NCI-H69 (cell line): Measurements from ENCODE around the gene DLST.

Experiments
- DNase-seq: peaks from one replicate; lab custom pipeline; 2025; lab: John Stamatoyannopoulos, UW

Gene DLST

DNA sequence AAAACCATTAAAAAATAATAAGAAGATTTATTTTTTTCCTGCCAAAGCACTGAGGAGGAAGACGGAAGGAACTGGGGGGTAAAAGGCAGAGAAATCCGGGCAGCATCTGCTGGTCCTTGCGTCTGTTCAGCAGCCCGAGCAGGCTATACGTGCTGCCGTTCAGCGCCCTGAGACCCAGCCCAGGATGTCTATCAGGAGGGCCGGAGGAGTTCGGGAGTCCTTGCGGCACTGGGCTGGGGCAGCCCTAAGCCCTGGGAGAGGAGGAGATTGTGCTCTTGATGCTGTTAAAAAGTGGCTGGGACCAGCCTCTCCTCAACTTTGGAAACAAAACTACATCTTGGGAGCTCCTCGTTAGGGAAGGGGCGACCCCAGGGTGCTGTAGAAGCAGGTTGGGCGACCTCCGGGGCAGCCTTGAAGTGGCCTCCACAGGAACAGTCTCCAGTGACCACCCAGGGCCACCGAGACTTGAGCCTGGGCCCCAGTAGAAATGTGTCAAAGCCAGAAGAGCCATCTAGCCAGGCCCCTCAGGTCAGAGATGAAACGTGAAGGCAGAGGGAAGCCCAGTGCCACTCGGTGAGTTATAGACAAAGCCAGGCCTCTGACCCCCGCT lies 59.3 kb downstream of the DLST start:
- no peak for DNase-seq

DNA sequence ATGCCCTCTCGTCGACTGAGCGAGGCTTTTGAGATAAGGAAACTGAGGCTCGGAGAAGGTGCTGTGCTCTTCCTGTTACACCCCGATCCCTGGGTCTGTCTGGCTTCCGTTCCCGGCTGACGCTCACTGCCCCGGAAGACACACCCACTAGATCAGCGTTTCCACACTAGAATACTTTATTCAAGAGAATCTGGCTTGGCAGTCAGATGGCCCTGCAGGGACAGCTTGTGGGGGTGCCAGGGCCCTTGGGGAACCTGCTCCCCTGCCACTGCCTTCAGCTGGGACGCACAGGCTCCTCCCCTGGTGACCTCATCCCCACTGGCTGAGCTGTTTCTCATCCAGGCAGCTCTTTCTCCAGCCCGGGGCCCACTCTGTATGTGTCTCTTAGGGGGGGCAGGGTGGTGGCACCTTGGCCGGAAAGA lies 60.0 kb downstream of the DLST start:
- DNase-seq, result no peak

DNA sequence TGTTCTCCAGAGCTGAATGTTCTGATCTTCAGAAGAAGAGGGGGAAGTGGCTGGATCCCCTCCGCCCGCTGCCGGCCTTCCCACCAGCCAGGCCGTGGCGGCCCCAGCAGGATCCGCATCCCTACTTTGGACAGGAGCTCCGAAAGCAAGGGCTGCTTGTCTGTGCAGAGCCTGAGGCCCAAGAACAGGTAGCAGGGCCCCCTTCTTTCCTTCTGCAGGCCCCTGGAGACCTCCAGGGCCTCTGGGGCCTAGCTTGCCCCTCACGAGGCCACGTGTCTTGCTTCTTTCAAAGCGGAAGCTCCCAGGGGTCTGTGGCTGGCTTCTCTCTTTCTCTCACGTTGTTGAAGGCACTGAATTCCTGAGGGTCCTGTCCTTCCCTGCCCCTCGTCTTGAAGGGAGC lies 60.5 kb downstream of the DLST start:
- no peak for DNase-seq

DNA sequence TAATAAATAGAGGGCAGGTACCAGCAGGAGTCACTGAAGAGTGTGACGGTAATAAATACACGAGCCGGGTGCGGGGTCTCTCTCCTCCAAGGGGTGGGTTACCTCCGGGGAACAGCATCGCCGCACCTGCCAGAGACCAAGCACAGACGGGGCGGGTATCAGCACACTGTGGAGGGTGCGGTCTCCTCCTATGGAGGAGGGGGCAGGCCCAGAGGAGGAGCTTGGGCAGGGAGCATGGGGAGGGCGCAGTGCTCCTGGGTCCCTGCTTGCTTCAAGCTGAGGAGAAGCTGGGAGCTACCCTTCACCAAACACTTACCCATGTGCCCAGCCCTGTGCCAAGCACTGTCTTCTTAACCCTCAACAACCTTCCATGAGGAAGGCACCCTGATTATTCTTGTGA lies 60.9 kb downstream of the DLST start:
- DNase-seq, result no peak

DNA sequence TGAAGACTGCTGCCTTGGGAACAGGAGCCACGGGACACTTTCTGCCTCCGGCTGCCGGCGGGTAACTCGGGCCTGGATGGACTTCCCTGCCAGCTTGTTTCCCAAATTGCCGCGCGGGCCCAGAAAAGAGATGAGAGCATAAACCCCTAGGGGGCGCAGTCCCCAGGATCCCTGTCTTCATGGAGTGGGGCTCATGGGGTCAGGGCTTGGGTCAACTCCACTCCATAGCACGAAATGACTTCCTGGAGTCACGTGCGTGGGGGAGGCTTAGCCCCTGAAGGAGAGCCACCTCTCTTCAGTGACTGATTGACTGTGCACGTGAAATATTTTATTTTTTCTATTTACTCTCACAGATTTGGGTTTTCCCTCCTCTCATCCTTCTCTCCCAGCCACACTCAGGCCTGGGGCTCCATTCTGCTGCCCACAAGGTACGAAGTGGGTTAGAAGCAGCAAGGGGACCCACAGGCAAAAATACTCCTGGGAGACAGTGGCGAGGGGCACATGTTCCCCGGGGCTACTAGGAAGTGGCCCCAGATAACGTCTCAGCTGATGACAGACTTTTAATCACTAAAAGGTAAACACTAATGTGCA lies 63.6 kb downstream of the DLST start:
- DNase-seq, result peak; percentile 62

DNA sequence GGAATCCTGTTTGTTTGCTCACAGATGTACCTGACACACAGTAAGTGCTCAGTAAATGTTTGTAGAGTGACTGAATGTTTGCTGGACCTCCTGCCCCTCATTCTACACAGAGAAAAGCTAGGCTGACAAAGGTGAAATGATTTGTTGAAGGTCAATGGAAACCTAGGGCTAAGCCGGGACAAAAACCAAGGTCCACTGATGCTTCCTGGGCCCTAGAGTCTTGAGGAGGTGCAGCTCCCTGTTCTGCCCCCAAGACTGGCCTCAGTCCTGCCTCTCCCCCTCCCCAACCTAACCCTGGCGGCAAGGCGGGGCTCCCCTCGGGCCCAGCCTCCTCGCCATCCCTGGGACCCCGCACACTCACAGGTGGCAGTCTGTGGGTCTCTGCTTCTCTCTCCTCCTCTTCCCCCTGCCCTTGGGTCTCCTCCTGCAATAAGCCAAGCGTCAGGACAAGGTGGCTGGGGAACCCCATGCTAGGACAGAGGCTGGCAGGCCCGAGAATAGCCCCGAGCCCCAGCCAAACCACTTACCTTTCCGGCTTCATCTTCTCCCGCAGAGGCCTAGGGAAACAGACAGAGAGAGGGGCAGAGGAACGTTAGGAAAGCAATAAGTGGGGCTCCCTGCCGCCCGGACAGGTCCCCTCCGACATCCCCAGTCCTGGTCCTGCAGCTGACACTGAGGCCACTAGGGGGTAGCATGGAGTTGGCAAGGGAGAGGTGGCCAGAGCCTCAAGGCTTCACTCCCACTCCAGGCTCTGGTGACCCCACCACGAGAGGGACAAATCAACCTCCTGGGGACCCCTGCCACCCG lies 64.3 kb downstream of the DLST start:
- DNase-seq, result peak; percentile 76

DNA sequence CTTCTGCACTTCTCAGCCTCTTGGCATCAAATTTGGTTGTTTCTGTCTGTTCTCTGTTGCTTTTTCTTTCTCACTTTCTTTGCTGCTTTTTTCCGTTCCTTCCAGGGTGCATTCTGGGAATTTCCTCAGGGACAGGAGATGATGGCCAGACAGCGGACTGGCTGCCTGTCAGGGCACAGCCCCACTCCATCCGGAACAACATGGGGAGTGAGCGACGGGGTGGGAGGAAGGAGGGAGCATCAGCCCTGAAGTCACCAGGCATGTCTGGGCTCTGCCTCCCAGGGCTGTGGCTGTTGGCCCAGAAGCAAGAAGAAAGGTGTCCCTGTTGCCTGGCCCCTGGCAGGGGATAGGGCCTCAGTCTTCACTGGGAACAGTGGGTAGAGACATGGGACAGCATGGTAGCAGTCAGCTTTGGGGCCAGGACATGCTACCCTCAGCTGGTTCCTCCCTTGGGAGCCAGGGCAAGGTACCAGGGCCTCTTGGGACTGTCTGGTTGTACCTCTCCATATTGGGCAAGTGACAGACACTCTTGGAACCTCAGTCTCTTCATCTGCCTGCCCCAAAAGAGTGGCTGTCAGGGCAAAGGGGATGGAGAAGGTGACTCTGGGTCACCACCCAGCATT lies 65.1 kb downstream of the DLST start:
- no peak for DNase-seq

DNA sequence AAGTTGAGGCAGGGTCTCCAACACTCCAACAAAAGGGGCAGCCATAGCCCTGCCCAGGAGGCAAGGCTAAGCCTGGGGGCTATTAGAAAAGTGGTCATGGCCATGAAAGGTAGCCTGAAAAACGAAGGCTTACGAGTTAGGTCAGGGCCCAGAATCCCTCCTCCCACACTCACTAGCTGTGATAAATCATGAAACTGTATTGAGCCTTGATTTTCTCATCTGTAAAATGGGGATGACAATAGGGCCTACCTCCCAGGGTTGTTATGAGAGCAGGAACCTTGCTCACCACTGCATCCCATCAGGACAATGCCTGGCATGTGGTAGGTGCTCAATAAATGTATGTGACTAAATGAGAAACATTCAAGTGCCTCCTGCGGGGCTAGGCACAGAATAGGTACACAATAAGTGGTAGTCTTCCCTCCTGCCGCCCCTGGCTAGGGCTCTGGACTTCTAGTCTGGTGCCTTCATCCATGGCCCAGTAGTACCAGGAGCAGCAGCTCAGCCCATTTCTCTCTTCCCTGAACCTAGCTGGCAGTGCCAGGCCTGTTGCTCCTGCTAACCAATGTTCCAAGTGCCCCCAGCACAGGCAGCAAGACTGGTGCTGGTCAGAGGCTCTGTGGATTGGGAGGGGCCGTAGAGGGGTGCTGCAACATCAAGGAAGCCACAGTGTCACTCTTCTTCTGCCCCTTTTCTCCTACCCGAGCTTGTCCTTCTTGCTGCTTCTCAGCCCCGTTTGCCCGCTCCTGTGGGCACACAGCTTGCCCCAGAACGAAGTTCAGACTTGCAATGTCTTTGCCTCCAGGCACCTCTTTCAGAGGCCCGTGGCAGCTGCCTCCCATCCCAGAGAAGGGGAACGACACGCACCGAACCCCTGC lies 65.9 kb downstream of the DLST start:
- DNase-seq, result no peak

DNA sequence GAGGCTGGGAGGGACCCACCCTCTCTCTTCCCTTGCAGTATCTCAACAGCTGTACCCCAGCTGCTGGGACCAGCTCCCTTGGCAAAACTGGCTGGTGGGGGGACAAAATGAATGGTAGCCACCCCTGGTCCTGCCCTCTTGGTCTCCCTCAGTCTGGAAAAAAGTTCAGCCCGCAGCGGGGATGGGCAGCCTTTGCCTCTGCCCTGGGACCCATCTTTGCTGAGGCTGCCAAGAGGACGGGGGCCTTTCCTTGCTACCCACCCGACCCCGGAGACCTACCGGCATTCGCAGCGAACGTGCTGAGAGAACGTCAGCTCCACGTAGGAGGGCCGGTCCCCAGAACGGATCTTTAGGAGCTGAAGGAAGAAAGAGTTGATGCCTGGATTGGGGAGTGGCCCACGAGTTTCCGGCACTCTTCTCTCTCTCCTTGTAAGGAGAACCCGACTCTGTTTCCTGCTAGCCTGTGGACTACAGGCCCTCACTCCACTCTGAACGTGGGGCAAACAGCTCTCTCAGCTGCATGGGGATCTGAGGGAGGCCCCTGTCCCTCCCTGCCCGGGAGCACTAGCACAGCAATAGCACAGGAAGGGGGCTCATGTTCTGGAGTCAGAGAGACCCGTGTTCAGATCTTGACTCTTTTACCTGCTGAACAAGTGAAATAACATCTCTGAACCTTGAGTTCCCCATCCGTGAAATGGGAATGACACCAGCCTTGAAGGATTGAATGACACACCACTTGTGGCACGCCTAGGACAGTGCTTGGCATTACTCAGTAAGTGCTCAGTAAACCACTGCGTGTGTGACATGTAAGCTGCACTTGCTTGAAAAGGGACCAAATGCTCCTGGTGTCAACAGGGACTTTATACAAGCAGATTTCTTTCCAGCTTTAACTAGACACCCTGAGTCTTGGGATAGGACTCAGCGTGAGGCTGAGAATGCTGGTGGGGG lies 66.8 kb downstream of the DLST start:
- DNase-seq, result no peak

DNA sequence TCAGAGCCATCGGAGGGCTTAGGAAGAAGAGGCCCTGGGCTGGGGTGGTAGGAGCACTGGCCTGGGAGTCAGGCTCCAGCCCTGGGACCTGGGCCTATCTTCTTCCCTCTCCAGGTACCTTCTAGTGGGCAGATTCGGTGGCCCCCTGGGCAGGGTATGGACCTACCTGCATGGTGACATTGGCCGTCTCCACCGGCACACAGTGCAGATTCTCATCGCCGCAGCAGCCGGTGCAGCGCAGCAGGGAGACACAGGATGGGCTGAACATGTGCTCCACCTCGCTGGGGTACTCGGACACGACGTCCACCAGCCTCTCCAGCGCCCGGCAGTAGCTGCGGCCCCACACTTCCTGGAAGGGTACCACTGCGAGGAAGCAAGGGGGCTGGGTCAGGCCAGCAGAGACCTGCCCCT lies 67.5 kb downstream of the DLST start:
- DNase-seq, result no peak

DNA sequence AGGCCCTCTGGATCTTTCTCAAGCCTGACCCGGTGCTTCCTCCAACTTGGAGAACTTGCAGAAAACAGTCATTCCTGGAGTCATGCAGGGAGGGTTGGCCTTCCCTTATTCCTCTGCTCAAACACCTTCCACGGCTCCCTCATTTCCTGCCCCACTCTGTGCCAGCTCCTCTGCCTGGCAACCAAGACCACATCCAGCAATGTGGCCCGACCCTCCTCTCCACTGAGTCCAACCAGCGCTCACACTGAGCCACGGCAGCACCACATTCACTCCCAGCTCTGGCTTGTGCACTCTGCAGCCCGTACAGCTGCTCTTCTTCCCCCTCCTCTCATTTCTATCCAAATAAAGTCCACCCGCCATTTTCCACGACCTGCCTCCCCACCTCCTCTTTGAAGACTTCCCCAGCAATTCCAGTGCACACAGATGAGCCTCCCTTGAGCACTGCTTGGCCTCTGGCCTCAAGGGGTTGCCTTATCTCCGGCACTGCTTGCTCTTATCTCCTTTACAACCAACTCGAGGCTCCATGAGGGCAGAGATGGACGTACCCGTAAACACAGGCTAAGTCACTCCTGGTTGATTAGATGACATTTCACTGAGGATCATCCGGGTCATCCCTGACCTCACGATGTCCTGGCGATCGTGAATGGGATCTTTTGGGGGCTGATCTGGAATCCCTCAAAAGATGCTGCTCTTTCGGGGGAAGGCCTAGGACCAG lies 68.3 kb downstream of the DLST start:
- DNase-seq, result no peak

DNA sequence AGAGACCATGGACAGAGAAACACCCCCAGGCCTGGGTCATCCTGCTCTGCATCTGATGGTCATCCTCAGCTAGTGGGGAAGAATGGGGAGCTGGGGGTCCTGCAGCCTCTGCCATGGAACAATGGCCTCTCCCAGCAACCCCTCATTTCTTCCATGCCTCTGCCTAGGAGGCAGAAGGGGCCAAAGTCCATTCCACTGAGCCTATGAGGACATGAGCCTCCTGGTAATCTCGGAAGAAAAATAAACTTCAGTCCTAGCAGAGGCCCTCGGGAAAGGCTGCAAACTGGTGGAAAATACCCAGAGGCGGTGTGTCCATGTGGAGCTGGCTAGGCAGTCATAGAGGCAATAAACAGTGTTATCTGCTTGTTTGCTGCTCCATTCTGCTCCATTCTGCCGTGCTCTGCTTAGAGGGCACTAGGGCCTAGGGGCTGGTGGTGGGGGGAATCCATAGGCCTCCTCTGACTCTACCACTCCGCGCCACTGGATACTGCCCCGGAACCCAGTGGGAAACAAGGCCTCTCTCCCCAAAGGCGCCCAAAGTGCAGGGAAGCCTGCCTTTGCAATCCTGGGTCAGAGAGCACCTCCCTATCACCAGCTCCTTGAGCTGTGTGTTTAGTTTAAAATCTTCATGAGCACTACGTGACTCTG lies 69.2 kb downstream of the DLST start:
- no peak for DNase-seq

DNA sequence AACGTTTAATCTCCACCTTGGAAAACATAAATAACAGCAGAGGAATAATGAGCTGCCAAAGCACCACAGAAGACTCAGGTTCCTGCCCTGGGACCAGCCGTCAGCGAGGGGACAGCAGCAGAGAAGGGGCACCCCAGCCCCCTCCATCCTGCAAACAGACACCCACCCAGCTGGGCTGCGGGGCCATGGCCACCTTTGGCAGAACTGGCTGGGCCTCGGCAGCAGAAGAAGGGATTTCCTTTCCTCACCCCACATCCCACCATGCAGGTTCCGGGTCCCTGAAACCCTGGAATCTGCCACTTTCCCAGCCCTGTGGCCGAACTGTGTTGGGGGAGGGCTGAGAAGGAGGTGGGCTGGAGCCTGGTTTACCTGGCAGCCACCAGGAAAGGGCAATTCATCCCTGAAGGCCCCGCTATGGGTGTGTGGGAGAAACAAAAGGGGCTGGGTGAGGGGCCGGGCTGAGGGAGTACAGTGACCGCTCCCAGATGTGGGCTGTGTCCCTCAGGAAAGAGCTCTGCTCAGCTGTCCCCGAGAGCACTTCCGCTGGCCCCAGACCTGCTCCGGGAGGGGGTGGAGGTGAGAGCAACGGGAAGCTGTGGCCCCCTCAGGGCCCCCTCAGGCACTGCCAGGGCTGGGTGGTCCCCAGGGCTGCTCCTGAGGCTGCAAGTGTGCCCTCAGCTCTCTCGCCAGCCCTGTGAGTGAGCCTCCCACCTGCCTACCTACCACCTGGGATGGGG lies 69.9 kb downstream of the DLST start:
- DNase-seq, result no peak

DNA sequence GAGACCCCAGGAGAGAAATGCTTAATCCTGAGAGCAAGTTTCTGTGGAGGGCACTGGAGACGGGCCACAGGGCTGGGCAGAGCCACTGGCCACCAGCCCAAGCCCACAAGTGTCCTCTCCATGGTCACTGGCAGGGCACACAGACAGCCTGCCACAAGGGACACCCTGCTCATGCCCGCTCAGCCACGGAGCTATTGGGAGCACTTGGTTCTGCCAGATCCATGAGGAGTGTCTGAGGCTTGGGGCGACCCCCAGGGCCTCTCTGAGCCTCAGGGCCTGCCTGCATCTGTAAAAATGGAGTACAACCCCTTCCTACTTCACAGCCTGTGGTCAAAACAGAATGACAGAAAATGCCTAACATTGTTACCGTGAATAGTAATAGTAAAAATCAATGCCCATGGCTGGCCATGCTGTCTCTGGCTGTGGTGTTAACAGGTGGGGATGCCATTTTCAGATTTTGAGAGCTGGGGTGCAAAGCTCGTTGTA lies 70.5 kb downstream of the DLST start:
- no peak for DNase-seq

DNA sequence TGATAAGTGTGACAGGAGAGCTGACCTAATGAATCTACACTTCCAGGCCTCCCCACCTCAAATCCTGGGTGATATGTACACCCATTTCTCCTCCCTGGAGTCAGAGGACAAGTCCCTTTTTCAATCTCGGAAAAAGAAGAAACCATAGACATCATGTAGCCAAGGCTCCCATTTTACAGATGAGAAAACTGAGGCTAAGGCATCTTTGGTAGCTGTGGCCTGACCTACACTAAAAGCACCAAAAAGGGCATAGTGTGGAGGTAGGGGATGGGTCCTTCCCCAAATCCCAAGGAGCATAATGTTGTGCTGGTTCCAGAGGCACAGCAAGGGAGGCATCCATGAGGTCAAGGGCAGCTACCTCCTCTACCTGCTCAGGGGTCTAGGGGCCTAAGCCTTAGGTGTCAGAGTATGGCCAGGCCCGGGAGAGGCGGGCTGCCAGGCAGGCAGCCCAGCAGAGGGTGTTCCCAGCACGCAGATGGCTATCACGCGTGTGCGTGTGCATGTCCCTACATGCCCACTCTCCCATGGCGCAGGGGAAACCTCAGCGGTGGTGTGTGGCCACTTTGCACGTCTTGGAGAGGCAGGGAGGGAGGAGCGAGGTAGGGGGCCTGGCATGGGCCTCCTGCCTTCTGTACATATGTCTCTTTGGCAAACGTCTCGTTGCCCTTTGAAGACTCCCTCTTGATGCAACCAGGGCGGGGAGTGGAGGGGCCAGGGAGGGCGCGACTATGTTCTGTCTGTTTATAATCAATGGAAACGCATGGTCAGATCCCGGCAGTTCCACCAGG lies 71.2 kb downstream of the DLST start:
- DNase-seq, result peak; percentile 83
